GM12878 (cell line): ENCODE data around the gene ANKRD13A. TPM values are rescaled to one million over a fixed set of nuclear protein-coding genes. Genes with fewer than 3 reads are reported as not detected.

Source experiments
- EED ChIP-seq: sonication (generic); IDR thresholded peaks from 2 replicates; pipeline ENCODE4 v1.6.1; 2016; ENCODE audit warnings: antibody characterized with exemption, low read depth
- EGR1 ChIP-seq, 2 experiments: IDR thresholded peaks; 1 replicate in 1 of 2; 2 replicates in 1 of 2; pipeline ENCODE4 v1.6.1; 2011 to 2012; ENCODE audit warnings: low read depth in 2 of 2, low read length in 2 of 2, borderline replicate concordance in 1 of 2, mild to moderate bottlenecking in 1 of 2, moderate library complexity in 1 of 2
- HDAC6 ChIP-seq: fragments of 200-600 bp; sonication (generic); IDR thresholded peaks from one replicate; pipeline ENCODE4 v1.8.0; 2017; ENCODE audit warnings: antibody characterized with exemption; ENCODE audit not compliant: unreplicated experiment
- POLR2AphosphoS2 ChIP-seq: IDR thresholded peaks from 2 replicates; pipeline ENCODE4 v1.6.1; 2011; ENCODE audit warnings: low read depth, mild to moderate bottlenecking, low read length, improper control_type of control experiment, moderate library complexity
- SMAD1 ChIP-seq: fragments of 450-650 bp; IDR thresholded peaks from 2 replicates; pipeline ENCODE4 v1.6.1; 2018; ENCODE audit warnings: mild to moderate bottlenecking, low read depth; ENCODE audit not compliant: partially characterized antibody
- SREBF2 ChIP-seq: IDR thresholded peaks from 2 replicates; pipeline ENCODE4 v1.6.1; 2012; ENCODE audit warnings: mild to moderate bottlenecking, low read length
- ZZZ3 ChIP-seq: IDR thresholded peaks from 2 replicates; pipeline ENCODE4 v1.6.1; 2011; ENCODE audit warnings: low read depth; ENCODE audit not compliant: control insufficient read depth, insufficient read length
- polyA plus RNA-seq, 11 experiments: library from polyadenylated mRNA; depleted of rRNA in 4 of 11; unstranded in 6 of 11; stranded (reverse) in 5 of 11; fragments of >200 nt; fragmentation: Nextera tagmentation in 4 of 11; fragmentation: Illumina TruSeq in 1 of 11; extraction: Ambion mirVana in 4 of 11; extraction: Trizol in 1 of 11; gene quantifications; 1 replicate in 1 of 11; 2 replicates in 10 of 11; pipeline versions ENCODE4 v1.2.1 to v1.2.3, GENCODE V29; 2011 to 2016; ENCODE audit warnings: inconsistent platforms in 2 of 11, missing spikeins in 2 of 11, low read depth in 1 of 11
- total RNA-seq, 4 experiments: library from RNA; depleted of rRNA in 3 of 4; stranded (reverse); fragments of >200 nt in 3 of 4; fragmentation: Illumina TruSeq in 1 of 4; extraction: Trizol in 1 of 4; gene quantifications; 2 replicates each; pipeline versions ENCODE4 v1.2.1 to v1.2.3, GENCODE V29; 2013 to 2021
- TF ChIP-seq, protein P1 (sequence below): IDR thresholded peaks from 2 replicates; pipeline ENCODE4 v1.6.1; 2011; ENCODE audit warnings: low read depth, mild to moderate bottlenecking, low read length, moderate library complexity, borderline replicate concordance; ENCODE audit errors: extremely low read depth
- TF ChIP-seq, protein P2 (sequence below): fragments of 450-650 bp; IDR thresholded peaks from 2 replicates; pipeline ENCODE4 v1.6.1; 2017; ENCODE audit warnings: mild to moderate bottlenecking
- TF ChIP-seq, protein P3 (sequence below): fragments of 450-650 bp; IDR thresholded peaks from 2 replicates; pipeline ENCODE4 v1.6.1; 2017; ENCODE audit warnings: low read depth, mild to moderate bottlenecking, moderate library complexity

The ANKRD13A gene
- total and polyA plus RNA-seq, 10 of the 15 experiments (the other 5 are each of a cell fraction or from before 2014, with no cell fraction given), result 10.2 to 93.4 (median 76.5) TPM

DNA sequence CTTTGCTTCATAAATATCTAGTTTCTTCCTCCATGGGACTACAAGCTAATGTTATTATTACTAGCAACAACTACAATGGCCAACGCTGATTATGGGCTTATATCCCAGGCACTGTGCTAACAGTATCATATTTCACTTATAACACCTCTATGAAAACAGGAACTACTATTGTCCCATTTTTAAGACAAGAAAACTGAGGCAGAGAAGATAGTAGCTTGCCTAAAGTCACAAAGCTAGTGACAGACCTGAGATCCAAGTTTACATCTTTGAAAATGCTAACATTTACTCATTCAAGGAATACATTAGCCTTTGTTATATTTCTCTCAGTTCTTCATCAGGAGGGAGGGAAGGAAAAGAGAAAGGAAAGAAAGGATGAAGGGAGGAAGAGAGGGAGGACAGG is 35.9 kb upstream of the ANKRD13A start (continued):
- TF ChIP-seq HDAC6 (no peak), SREBF2 (no peak), EGR1 (IDR thresholded peaks at IDR 0.05; ENCODE audit: borderline replicate concordance in 1 of 2, low read depth in 2 of 2, low read length in 2 of 2) (no peak), POLR2AphosphoS2 (no peak), EED (no peak), ZZZ3 (no peak), SMAD1 (no peak)
- TF ChIP-seq, protein P1, sequence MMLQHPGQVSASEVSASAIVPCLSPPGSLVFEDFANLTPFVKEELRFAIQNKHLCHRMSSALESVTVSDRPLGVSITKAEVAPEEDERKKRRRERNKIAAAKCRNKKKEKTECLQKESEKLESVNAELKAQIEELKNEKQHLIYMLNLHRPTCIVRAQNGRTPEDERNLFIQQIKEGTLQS, result no peak
- TF ChIP-seq, protein P2, sequence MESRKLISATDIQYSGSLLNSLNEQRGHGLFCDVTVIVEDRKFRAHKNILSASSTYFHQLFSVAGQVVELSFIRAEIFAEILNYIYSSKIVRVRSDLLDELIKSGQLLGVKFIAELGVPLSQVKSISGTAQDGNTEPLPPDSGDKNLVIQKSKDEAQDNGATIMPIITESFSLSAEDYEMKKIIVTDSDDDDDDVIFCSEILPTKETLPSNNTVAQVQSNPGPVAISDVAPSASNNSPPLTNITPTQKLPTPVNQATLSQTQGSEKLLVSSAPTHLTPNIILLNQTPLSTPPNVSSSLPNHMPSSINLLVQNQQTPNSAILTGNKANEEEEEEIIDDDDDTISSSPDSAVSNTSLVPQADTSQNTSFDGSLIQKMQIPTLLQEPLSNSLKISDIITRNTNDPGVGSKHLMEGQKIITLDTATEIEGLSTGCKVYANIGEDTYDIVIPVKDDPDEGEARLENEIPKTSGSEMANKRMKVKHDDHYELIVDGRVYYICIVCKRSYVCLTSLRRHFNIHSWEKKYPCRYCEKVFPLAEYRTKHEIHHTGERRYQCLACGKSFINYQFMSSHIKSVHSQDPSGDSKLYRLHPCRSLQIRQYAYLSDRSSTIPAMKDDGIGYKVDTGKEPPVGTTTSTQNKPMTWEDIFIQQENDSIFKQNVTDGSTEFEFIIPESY, result no peak
- TF ChIP-seq, protein P3, sequence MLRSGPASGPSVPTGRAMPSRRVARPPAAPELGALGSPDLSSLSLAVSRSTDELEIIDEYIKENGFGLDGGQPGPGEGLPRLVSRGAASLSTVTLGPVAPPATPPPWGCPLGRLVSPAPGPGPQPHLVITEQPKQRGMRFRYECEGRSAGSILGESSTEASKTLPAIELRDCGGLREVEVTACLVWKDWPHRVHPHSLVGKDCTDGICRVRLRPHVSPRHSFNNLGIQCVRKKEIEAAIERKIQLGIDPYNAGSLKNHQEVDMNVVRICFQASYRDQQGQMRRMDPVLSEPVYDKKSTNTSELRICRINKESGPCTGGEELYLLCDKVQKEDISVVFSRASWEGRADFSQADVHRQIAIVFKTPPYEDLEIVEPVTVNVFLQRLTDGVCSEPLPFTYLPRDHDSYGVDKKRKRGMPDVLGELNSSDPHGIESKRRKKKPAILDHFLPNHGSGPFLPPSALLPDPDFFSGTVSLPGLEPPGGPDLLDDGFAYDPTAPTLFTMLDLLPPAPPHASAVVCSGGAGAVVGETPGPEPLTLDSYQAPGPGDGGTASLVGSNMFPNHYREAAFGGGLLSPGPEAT, result no peak
